Measurements from ENCODE around the gene IFNA17. TPM values are rescaled to one million over a fixed set of nuclear protein-coding genes. Genes with fewer than 3 reads are reported as not detected.
"Not testable (repeated sequence)": the region's sequence is repeated elsewhere in the genome, so short reads cannot be mapped to it uniquely, and the experiment has no call there.

IFNA17 gene
- total RNA-seq (2014; rRNA removed; shearing (Covaris generic)) = not detected in 2 replicates
- polyA plus RNA-seq (2015; cell fraction: cytosol; rRNA removed) = not detected in 2 replicates
- polyA plus RNA-seq (2015; cell fraction: nucleus; rRNA removed) = not detected in 2 replicates

- DNase-seq (ENCODE audit: low read depth, low spot score) = no peak
- in situ Hi-C loops (cut with HindIII; ENCODE audit: low pct_unique_long_range_greater_than_20kb, low sequenced_read_pairs) = no loop called here
Measured at GRCh38 chr9:21228122-21228521, at the start of gene IFNA17. TSS of gene IFNA17 (minus strand) at chr9:21228222. CDS start at chr9:21228173, 49 bp downstream.

GRCh38 chr9:21268347-21268657, 40.3 kb upstream of the IFNA17 start:
- in situ Hi-C loops (cut with HindIII; ENCODE audit: low pct_unique_long_range_greater_than_20kb, low sequenced_read_pairs) = no loop called here
- DNase-seq (ENCODE audit: low read depth, low spot score) = no peak

GRCh38 chr9:21267485-21268346, 39.7 kb upstream of the IFNA17 start:
- no peak for DNase-seq (ENCODE audit: low read depth, low spot score)
- in situ Hi-C loops (cut with HindIII; ENCODE audit: low pct_unique_long_range_greater_than_20kb, low sequenced_read_pairs) = no loop called here

- no peak for DNase-seq (ENCODE audit: low read depth, low spot score)
- in situ Hi-C loops (cut with HindIII; ENCODE audit: low pct_unique_long_range_greater_than_20kb, low sequenced_read_pairs) = no loop called here
Measured at GRCh38 chr9:21266733-21267484, 38.9 kb upstream of the IFNA17 start.

- in situ Hi-C loops (cut with HindIII; ENCODE audit: low pct_unique_long_range_greater_than_20kb, low sequenced_read_pairs) = no loop called here
- DNase-seq (ENCODE audit: low read depth, low spot score) = no peak
Measured at GRCh38 chr9:21265421-21266189, 37.6 kb upstream of the IFNA17 start.

- DNase-seq (ENCODE audit: low read depth, low spot score) = no peak
- in situ Hi-C loops (cut with HindIII; ENCODE audit: low pct_unique_long_range_greater_than_20kb, low sequenced_read_pairs) = no loop called here
Measured at GRCh38 chr9:21255538-21256212, 27.7 kb upstream of the IFNA17 start.

- DNase-seq (ENCODE audit: low read depth, low spot score) = peak; percentile 45
- in situ Hi-C loops (cut with HindIII; ENCODE audit: low pct_unique_long_range_greater_than_20kb, low sequenced_read_pairs) = no loop called here
Measured at GRCh38 chr9:21252721-21253547, 24.9 kb upstream of the IFNA17 start.

GRCh38 chr9:21251638-21252037, 23.6 kb upstream of the IFNA17 start:
- in situ Hi-C loops (cut with HindIII; ENCODE audit: low pct_unique_long_range_greater_than_20kb, low sequenced_read_pairs) = no loop called here

GRCh38 chr9:21251190-21251589, 23.2 kb upstream of the IFNA17 start:
- in situ Hi-C loops (cut with HindIII; ENCODE audit: low pct_unique_long_range_greater_than_20kb, low sequenced_read_pairs) = no loop called here
- no peak for DNase-seq (ENCODE audit: low read depth, low spot score)

More at GRCh38 chr9:21251638-21252037, 23.6 kb upstream of the IFNA17 start:
- no peak for DNase-seq (ENCODE audit: low read depth, low spot score)

GRCh38 chr9:21244836-21245235, 16.8 kb upstream of the IFNA17 start:
- no peak for DNase-seq (ENCODE audit: low read depth, low spot score)
- in situ Hi-C loops (cut with HindIII; ENCODE audit: low pct_unique_long_range_greater_than_20kb, low sequenced_read_pairs) = no loop called here

- in situ Hi-C loops (cut with HindIII; ENCODE audit: low pct_unique_long_range_greater_than_20kb, low sequenced_read_pairs) = no loop called here
- no peak for DNase-seq (ENCODE audit: low read depth, low spot score)
Measured at GRCh38 chr9:21239911-21240310, 11.9 kb upstream of the IFNA17 start, which contains the start of gene IFNA14. TSS of gene IFNA14 (minus strand) at chr9:21240005. CDS start at chr9:21239935, 70 bp downstream.

GRCh38 chr9:21236360-21236714, 8.3 kb upstream of the IFNA17 start:
- in situ Hi-C loops (cut with HindIII; ENCODE audit: low pct_unique_long_range_greater_than_20kb, low sequenced_read_pairs); DNase-seq (ENCODE audit: low read depth, low spot score): not testable (repeated sequence)

- in situ Hi-C loops (cut with HindIII; ENCODE audit: low pct_unique_long_range_greater_than_20kb, low sequenced_read_pairs) = not testable (repeated sequence)
- DNase-seq (ENCODE audit: low read depth, low spot score) = peak; percentile 64
Measured at GRCh38 chr9:21235468-21236359, 7.7 kb upstream of the IFNA17 start.

GRCh38 chr9:21234153-21234687, 6.2 kb upstream of the IFNA17 start:
- in situ Hi-C loops (cut with HindIII; ENCODE audit: low pct_unique_long_range_greater_than_20kb, low sequenced_read_pairs) = no loop called here
- no peak for DNase-seq (ENCODE audit: low read depth, low spot score)

- DNase-seq (ENCODE audit: low read depth, low spot score) = no peak
- in situ Hi-C loops (cut with HindIII; ENCODE audit: low pct_unique_long_range_greater_than_20kb, low sequenced_read_pairs) = no loop called here
Measured at GRCh38 chr9:21233258-21233657, 5.2 kb upstream of the IFNA17 start.
